Stimulated activated CD4-positive, alpha-beta T cell treated with anti-CD3 and anti-CD28 coated beads, Interleukin-12 subunit alpha, Interleukin-12 subunit beta, amount 100 ng/mL, for 4 hours (primary cell): ENCODE data around the gene HOXC13.

ENCODE experiments used
- DNase-seq: peaks from one replicate; pipeline ENCODE4 v3.0.0-alpha.2; 2020

The HOXC13 gene

DNA sequence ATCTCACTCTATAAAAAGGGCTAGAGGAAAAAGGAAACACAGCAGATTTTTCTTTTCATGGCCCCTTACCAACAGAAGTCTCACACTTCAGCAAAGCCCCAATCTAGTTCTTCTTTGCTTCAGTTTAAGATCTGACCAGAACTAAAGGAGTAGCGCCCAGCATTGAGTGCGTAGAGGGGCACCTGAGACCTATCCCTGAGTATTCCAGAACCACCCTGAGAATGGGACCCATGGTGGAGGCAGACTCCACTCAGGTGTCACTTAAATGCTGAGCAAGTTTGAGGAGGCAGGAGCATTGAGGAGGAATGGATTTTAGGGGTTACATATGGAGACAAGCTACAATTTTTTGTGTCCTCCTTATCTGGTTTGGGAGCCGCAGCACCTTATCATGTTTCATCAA is 32.5 kb downstream of the HOXC13 start:
- DNase-seq, result no peak

DNA sequence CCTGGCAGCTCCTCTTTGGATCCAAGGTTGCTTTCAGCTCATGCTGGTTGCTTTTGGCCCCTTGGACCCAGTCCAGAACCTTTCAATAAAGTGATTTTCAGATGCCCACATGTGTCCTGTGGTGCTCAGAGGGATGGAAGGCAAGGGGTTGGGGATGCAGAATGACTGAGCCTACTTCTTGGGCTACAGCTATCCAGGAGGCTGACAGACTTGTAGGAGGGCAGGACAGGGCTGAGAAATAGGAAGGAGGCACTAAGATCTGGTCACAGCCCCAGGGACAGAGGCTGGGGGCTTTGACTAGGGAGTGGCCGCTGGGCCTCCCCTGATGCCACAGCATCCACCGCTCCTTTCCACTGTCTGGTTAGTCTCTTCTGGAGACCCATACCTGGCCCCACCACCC is 33.1 kb downstream of the HOXC13 start:
- no peak for DNase-seq

DNA sequence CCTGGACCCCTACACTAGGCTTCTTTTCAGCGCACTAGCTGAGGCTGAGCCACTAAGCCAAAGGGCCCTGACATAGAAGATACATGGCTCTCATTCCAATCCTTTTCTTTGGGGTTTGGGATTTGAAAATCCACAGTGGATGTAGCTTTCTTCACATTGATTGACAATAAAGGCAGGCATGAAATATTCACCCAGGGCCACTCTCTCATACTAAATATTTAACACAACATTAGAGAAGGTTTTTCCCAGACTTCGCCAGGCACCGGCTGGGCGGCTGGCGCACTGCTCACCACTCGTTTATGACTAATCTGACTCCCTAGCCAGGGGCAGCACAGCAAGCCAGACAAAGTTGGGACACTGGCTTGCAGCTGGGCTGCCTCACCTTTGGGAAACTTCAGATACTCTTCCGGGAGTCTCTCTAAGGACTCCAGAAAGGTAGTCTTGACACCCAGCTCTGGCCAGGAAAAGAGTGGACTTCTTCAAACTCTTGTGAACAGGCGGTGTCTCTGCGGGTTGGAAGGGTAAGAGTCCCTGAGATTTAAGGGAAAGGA is 33.6 kb downstream of the HOXC13 start:
- DNase-seq, result no peak

DNA sequence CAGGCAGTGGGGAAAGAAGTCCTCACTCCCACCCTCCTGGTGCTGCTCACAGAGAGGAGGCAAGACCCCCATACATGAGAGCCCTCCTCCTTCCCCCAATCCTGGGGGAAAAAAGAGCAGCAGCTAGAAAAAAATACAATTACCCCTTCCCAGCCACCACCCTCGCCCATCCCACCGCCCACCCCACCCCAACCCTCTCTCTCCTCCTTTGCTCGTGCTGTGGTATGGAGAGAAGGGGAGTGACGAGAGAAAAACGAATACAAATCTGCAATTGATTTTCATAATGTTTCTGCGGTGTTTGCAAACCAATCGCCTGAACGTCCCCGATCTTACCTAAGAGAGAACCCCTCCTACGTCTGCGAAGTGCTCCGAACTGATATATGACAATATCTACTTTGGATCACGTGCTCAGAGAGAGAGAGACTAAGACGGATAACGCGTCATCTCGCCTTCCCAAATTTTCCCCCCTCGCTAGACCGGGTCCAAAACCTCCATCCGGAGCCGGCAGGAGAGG is 34.1 kb downstream of the HOXC13 start, which contains the start of gene HOXC11:
TSS of gene HOXC11 (plus strand) at position 405 of the 514 bp plus-strand sequence. CDS start 116 bp downstream, outside the sequence.
- DNase-seq, result no peak

DNA sequence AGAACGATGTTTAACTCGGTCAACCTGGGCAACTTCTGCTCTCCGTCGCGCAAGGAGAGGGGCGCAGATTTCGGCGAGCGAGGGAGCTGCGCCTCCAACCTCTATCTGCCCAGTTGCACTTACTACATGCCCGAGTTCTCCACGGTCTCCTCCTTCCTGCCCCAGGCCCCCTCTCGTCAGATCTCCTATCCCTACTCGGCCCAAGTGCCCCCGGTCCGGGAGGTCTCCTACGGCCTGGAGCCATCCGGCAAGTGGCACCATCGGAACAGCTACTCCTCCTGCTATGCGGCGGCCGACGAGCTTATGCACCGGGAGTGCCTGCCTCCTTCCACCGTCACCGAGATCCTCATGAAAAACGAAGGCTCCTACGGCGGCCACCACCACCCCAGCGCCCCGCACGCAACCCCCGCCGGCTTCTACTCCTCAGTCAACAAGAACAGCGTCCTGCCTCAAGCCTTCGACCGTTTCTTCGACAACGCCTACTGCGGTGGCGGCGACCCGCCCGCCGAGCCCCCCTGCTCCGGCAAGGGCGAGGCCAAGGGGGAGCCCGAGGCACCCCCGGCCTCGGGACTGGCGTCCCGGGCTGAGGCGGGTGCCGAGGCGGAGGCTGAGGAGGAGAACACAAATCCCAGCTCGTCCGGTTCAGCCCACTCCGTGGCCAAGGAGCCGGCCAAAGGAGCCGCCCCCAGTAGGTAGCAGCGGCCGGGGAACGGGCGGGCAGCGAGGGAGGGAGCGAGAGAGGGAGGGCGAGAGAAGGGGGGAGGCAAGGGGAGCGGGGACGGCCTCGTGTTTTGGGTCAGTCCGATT is 34.8 kb downstream of the HOXC13 start:
- DNase-seq, result no peak

DNA sequence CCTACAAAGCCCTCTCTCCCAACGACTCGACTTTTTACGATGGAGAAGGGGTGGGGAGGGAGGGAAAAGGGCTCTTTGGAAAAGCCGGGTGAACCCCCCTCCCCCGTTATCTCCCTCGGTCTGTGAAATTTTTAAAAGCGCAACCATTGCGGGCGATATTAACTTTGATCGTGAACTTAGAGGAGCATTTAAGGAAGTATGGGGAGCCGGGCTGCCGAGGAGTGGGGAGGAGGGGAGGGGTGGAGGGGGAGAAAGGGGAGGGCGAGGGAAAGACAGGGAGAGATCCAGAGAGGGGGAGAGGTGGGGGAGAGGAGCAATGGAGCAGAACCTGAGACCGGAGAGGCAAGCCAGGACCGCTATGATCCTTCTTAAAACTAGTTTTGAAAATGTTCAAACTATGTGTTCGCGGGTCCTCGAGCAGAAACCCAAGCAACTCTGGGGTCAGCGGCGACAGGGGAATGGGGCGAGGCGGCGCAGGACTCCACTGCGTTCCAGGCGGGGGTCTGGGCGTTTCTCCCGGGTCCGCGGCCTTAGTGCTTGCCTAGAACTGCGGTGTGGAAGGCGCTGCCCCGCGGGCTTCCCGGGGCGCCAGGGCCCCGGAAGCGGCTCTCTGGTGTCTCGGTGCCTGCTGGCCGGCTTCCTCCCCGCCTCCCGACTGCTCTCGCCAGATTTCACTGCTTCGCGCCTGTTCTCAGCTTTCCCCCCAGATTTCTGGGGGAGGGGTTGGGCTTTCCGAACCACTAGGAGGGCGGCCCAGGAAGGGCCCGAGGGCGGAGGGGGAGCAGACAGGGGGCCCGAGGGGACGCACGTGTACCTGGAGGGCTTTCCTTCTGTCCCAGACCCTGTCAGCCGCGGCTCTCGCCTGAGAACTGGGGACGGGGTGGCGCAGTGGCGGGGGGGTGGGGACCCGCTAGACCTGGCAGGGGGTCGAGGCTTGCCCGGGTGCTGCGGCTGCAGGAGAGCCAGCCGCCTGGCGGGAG is 35.7 kb downstream of the HOXC13 start, which contains the start of gene HOTAIR:
TSS of gene HOTAIR (minus strand) at position 871 of the 980 bp plus-strand sequence.
- DNase-seq, result no peak

DNA sequence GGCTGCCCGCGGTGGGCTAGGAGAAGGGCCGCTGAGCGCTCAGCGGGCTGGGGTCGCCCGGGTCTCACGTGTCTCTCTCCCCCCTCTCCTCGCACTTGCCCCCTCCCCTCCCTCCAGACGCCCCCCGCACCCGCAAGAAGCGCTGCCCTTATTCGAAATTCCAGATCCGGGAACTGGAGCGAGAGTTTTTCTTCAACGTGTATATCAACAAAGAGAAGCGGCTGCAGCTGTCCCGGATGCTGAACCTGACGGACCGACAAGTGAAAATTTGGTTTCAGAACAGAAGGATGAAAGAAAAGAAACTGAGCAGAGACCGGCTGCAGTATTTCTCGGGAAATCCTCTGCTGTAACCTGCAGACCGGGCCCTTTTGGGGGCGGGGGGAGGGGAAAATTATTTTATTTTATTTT is 36.4 kb downstream of the HOXC13 start:
- no peak for DNase-seq

DNA sequence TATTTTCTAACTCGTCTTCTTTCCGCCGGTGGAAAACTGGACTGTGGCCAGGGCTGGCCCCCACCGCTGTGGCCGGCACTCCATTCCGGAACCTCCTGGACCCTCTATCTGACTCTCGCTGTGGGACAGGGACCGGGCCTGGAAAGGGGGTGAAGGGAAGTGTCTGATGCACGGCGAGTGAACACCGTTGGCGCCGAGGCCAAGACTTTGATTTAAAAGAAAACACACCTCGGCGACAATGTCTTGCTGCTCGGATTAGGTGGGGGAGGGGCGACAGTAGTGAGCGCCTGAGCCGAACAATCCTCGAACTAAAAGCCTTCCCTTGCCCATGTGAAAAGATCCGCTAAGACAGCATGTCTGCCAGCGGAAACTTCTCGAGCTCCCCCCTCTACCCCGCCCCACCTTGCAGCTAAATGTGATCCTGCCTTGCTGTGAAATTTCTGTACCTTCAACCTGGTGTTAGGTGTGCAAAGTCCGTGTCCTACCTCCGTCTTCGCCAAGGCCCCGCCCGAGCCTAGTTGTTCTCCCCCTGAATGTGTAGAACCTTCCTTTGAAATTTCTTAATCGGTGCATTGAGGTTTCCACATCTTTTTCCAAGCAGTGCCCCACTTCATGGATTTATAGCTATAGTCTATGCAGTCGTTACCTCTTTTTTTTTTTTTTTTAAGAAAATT is 37.0 kb downstream of the HOXC13 start:
- DNase-seq, result no peak

DNA sequence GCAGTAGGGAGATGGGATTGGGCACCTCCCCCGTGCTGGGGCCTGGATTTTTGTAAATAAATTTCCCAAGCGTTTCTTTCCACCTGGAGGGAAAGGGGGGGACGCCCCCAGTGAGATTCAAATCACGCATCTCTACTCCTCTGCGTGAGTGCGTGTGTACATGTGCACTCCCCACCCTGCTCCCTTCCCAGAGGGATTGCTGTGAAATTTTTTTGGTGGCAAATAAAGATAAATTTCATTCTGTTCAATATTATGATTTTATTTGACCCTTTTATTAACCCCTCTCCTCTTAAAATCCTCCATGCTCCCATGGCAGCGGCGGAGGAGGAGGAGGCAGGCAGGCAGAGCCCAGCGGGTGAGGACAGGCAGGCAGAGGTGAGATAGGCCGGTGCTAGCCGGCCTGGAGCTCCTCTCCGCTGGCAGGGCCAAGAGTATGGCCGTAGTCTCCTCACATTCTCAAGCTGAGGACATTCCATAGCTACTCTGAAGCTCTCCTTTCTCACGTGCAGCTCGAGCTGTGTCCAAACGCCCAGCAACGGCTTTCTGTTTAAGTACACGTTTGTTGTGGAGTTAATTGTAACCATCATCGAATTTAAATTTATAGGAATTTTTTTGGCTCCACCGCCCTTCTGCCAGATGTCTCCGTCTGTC is 37.7 kb downstream of the HOXC13 start:
- DNase-seq, result no peak

- DNase-seq, result no peak
Observed at GRCh38 chr12:53976823-53977595, 38.4 kb downstream of the HOXC13 start.

DNA sequence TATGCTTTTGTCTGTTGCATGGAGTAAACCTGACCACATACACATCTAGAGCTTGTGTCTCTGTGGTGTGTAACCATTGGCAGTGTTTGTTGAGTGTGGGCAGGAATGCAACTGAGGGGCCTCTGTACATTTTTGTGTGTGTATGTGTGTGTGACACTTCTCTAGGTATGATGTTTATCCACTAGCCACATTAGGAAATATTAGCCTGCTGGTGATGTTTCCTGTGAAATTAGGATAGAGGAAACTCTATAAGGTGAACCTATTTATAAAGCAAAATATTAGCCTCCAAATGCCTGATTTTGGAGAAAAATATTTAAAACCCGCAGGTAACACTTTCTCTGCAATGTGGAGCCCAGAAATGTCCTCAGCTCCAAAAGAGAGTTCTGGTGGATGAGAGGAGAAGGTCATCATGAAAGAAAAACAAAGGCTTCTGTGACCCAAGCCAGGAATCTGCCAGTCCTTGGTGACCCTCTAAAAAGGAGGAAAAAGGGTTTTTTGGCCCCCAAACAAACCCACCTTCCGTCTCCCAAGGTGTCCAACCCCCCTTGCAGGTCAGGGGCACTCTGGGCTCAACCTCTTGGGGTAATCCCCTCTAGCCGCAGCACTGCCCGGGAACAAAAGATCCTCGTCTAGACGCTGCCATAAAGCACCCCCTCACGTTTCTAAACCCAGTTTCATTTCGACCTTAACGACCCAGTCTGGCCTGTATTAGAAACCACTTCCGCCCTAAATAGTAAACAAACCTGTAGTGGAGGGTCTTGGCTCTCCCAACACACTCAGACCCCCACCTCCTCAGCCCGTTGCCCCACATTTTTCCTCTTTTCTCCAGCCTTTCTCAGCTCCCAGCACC is 39.2 kb downstream of the HOXC13 start:
- no peak for DNase-seq

DNA sequence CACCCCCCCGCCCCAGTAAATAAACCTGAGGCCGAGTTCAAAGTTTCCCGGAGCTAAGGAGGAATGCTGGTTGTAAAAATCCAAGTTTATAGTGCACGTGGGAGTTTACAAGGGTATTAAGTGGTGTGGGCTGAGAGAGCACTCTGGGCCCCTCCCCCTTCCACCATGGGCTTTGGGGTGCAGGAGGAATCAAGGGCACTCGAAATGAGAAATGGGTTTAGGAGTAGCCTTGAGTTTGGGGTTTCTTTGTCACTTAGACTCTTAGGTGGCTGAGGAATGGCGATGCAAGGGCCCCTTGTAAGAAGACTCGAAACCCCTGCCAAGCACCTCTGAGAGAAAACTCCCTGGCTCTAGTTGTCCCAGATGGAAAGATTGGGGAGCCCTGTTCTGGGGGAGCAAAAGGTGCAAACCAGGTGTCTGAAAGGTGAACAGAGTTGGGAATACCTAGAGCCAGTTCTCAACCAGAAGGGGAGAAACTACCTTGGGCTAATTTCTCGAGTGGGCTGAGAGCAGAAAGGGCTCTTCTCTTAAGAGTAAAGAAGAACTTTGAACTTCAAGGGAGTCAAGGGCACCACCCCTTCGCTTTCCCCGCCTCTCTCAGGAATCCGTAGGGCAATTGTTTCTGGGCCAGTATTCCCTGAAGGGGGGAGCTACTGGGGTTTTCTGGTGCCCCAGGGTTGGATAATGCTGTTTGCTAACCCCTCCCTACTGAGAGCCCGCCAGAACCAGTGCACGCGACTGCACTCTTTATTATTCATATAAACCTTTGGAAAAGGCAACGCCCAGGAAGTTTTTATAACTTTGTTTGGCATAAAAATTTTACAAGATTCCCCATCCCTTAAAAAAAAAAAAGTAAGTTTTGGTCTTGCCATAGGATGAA is 40.1 kb downstream of the HOXC13 start:
- DNase-seq, result no peak

- no peak for DNase-seq
Observed at GRCh38 chr12:53980104-53980801, 41.6 kb downstream of the HOXC13 start.

GRCh38 chr12:53980802-53981496 is 42.3 kb downstream of the HOXC13 start:
- no peak for DNase-seq

- DNase-seq, result no peak
Observed at GRCh38 chr12:53981634-53982565, 43.3 kb downstream of the HOXC13 start.
